NB4 (cell line): Measurements from ENCODE around the gene TTLL12.

Source experiments
- DNase-seq: peaks from one replicate; pipeline ENCODE4 v3.0.0; 2010; ENCODE audit warnings: low read depth
- H3K4me3 ChIP-seq: one replicate; pipeline ENCODE4 v1.5.1; 2011; ENCODE audit warnings: mild to moderate bottlenecking, low read depth, low read length, moderate library complexity
- CTCF ChIP-seq: IDR thresholded peaks from one replicate; pipeline ENCODE4 v1.5.1; 2012; ENCODE audit warnings: low read depth, low read length
- MYC ChIP-seq: IDR thresholded peaks from 2 replicates; pipeline ENCODE4 v1.6.1; 2011; ENCODE audit warnings: low read depth, low read length
- POLR2A ChIP-seq: IDR thresholded peaks from 2 replicates; pipeline ENCODE4 v1.6.1; 2011; ENCODE audit warnings: mild to moderate bottlenecking; ENCODE audit not compliant: insufficient read length; ENCODE audit errors: extremely low read depth
- TF ChIP-seq, protein P1 (sequence below): IDR thresholded peaks from 2 replicates; pipeline ENCODE4 v1.6.1; 2011; ENCODE audit warnings: low read depth, low read length

TTLL12 gene

GRCh38 chr22:43180670-43181069 lies 6.3 kb downstream of the TTLL12 start:
- TF ChIP-seq MYC (no peak), CTCF (no peak), POLR2A (no peak)
- TF ChIP-seq, protein P1, sequence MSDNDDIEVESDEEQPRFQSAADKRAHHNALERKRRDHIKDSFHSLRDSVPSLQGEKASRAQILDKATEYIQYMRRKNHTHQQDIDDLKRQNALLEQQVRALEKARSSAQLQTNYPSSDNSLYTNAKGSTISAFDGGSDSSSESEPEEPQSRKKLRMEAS: no peak
- DNase-seq: no peak
- H3K4me3 ChIP-seq: no peak overlapping the region

GRCh38 chr22:43179911-43180195 lies 7.1 kb downstream of the TTLL12 start:
- H3K4me3 ChIP-seq: no peak overlapping the region
- TF ChIP-seq MYC: no peak
- TF ChIP-seq, protein P1: no peak
- no peak for TF ChIP-seq POLR2A
- TF ChIP-seq CTCF: no peak
- DNase-seq: no peak

DNA sequence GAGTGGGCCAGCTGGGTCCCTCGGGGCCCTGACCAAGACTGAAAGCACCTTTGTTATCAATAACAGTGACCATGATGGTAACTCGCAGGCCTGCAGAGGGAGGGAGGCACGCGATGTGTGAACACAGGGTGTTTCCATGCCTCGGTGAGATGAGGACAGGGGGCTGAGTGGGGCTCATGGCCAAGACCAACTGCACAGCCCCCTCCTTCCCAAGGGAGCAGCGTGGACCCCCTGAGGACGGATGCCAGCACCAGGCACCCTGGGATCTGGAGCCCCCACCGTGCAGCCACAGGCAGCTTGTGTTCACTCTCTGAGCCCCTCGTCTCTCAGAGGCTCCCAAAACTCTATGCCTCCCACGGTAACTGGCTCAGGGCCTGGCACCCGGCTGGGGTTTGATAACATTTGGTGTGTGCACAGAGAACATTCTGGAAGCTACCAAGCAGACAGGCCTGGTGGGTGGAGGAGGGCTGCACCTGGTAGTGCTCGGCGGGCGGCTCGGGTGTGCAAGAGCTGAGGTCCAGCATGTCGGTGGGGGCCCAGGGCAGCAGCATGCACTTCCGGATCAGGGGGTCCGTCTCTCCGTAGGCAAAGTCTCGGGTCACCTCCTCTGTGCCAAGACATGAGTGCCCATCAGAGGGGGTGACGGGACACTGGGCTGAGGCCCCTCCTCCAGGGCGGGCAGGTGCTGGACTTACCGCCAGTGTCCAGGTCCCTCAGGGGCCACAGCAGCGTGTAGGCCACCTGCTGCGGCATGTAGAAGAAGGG lies 7.6 kb downstream of the TTLL12 start:
- no peak for DNase-seq
- TF ChIP-seq CTCF: no peak
- TF ChIP-seq MYC: no peak
- TF ChIP-seq, protein P1: no peak
- no peak for TF ChIP-seq POLR2A
- no peak overlapping the region for H3K4me3 ChIP-seq

- TF ChIP-seq MYC (no peak), POLR2A (no peak), CTCF (no peak)
- TF ChIP-seq, protein P1: no peak
- H3K4me3 ChIP-seq: no peak overlapping the region
- no peak for DNase-seq
Observed at GRCh38 chr22:43177479-43177878, 9.5 kb downstream of the TTLL12 start.

DNA sequence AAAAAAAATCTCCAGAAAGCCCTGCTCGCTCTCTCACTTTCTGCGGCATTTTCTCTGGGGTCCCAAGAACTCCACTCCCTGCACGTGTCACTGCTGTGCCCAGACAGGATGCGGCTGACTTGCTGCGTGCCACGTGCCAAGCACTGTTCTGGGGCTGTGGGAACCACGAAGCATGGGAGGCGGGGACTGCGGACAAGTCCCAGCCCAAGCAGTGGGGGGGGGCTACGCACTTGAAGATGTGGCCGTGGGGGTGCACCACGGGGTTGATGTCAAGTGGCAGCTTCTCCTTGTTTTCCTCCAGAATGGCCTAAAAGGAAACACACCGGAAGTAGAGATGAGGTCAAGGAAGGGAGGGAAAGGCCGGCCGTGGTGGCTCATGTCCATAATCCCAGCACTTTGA lies 10.8 kb downstream of the TTLL12 start:
- no peak overlapping the region for H3K4me3 ChIP-seq
- DNase-seq: no peak
- TF ChIP-seq, protein P1: no peak
- TF ChIP-seq CTCF (no peak), MYC (no peak), POLR2A (no peak)

- H3K4me3 ChIP-seq: no peak overlapping the region
- DNase-seq: no peak
- TF ChIP-seq CTCF: no peak
- TF ChIP-seq, protein P1: no peak
- no peak for TF ChIP-seq POLR2A
- no peak for TF ChIP-seq MYC
Observed at GRCh38 chr22:43174941-43175531, 11.9 kb downstream of the TTLL12 start.
